CD4-positive, alpha-beta T cell treated with Interferon alpha-2 for 1 hour (primary cell): Measurements from ENCODE around the gene PLPPR3.

Experiments
- DNase-seq, 2 donors: peaks; one replicate each; pipeline ENCODE4 v3.0.0-alpha.2; 2020 to 2022

PLPPR3 gene, protein sequence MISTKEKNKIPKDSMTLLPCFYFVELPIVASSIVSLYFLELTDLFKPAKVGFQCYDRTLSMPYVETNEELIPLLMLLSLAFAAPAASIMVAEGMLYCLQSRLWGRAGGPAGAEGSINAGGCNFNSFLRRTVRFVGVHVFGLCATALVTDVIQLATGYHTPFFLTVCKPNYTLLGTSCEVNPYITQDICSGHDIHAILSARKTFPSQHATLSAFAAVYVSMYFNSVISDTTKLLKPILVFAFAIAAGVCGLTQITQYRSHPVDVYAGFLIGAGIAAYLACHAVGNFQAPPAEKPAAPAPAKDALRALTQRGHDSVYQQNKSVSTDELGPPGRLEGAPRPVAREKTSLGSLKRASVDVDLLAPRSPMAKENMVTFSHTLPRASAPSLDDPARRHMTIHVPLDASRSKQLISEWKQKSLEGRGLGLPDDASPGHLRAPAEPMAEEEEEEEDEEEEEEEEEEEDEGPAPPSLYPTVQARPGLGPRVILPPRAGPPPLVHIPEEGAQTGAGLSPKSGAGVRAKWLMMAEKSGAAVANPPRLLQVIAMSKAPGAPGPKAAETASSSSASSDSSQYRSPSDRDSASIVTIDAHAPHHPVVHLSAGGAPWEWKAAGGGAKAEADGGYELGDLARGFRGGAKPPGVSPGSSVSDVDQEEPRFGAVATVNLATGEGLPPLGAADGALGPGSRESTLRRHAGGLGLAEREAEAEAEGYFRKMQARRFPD

GRCh38 chr19:821825-822503 is at the start of gene PLPPR3:
PLPPR3 (minus strand) TSS chr19:821955; CDS start chr19:821559, 396 bp downstream.
- no peak for DNase-seq

- no peak for DNase-seq
Observed at GRCh38 chr19:870963-871401, 49.2 kb upstream of the PLPPR3 start.

DNA sequence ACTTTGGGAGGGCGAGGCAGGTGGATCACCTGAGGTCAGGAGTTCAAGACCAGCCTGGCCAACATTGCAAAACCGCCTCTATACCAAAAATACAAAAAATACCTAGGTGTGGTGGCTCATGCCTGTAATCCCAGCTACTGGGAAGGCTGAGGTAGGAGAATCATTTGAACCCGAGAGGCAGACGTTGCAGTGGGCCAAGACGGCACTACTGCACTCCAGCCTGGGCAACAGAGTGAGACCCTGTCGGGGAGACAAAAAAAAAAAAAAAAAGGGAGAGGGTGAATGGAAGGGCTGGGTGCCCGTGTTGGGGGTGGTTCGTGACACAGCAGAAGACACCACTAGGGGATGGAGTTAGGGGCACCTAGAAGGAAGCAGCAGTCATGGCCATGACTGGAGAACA is 48.6 kb upstream of the PLPPR3 start:
- no peak for DNase-seq

- no peak for DNase-seq
Observed at GRCh38 chr19:869245-870177, 47.8 kb upstream of the PLPPR3 start.

- DNase-seq: no peak
Observed at GRCh38 chr19:868458-869244, 46.9 kb upstream of the PLPPR3 start.

GRCh38 chr19:867855-868457 is 46.2 kb upstream of the PLPPR3 start:
- no peak for DNase-seq

- no peak for DNase-seq
Observed at GRCh38 chr19:867301-867793, 45.6 kb upstream of the PLPPR3 start.

DNA sequence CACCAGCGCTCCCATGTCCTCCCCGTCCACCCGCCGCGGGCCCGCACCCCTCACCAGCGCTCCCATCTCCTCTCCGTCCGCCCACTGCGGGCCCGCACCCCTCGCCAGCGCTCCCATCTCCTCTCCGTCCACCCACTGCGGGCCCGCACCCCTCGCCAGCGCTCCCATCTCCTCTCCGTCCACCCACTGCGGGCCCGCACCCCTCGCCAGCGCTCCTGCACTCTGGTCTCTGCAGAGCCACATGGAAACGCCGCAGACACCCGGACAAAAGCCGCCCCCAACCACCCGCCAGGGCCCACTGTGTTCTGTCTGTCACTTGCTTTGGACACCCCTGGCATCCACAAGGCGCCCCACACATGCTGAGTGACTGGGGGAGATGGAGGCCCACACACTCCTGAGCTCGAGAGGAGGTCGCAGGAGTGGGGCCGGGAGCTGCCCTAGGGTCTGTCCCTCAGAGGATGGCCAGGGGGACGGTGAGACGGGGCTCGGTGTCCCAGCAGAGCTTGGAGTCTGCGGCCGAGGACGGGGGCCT is 45.1 kb upstream of the PLPPR3 start:
- DNase-seq: no peak

DNA sequence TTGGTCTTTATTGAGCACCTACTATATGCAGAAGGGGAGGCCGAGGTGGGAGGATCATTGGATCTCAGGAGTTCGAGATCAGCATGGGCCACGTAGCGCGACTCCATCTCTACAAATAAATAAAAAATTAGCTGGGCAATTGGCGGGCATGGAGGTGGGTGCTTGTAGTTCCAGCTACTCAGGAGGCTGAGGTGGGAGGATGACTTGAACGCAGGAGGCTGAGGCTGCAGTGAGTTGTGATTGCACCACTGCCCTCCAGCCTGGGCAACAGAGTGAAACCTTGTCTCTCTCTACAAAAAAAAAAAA is 41.5 kb upstream of the PLPPR3 start:
- DNase-seq: no peak

- peak; percentile 82 to 85 for DNase-seq
Observed at GRCh38 chr19:862581-863314, 41.0 kb upstream of the PLPPR3 start.

DNA sequence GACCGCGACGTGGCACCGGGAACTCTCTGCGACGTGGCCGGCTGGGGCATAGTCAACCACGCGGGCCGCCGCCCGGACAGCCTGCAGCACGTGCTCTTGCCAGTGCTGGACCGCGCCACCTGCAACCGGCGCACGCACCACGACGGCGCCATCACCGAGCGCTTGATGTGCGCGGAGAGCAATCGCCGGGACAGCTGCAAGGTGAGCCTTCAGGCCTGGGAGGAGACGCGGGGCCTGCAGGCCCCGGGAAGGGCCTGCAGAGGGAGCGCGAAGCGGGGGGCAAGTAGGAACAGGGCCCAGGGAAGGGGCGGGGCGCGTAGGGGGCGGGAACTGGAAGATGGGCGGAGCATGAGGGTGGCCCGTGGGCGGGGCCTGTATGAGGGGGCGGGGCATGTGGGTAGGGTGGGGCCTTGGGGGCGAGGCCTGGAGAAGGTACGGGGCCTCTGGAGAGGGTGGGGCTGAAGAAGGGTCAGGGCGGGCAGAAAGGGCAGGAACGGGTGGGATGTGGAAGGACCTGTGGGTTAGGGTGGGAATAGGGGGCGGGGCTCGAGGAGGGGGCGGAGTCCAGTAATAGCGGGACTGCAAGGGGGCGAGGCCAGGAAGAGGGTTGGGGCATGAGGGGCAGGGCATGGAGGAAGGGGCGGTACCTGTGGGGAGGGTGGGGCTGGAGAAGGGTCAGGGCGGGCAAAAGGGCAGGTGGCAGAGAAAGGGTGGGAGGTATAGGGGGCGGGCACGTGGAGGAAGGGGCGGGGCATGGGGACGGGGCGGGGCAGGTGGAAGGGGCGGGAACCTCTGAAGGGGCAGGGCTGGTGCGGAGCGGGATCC is 40.2 kb upstream of the PLPPR3 start:
- DNase-seq: peak; percentile 73 to 74

DNA sequence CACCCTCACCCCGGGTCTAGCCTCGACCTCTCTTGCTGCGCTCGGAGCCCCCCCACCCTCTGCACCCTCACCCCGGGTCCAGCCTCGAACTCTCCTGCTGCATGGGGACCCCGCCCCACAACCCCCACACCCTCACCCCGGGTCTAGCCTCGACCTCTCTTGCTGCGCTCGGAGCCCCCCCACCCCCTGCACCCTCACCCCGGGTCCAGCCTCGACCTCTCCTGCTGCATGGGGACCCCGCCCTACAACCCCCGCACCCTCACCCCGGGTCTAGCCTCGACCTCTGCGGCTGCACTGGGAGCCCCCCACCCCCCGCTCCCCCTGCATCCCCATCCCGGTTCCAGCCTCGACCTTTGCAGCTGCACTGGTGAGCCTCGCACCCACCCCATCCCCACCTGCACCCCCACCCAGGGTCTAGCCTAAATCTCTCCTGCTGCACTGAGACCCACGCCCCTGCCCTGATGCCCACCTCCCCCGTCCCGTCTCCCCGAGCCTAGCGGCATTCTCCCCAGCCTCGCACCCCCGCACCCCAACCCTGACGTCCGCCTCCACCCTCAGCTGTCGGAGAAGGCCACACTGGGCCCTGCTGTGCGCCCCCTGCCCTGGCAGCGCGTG is 39.5 kb upstream of the PLPPR3 start:
- DNase-seq: no peak

DNA sequence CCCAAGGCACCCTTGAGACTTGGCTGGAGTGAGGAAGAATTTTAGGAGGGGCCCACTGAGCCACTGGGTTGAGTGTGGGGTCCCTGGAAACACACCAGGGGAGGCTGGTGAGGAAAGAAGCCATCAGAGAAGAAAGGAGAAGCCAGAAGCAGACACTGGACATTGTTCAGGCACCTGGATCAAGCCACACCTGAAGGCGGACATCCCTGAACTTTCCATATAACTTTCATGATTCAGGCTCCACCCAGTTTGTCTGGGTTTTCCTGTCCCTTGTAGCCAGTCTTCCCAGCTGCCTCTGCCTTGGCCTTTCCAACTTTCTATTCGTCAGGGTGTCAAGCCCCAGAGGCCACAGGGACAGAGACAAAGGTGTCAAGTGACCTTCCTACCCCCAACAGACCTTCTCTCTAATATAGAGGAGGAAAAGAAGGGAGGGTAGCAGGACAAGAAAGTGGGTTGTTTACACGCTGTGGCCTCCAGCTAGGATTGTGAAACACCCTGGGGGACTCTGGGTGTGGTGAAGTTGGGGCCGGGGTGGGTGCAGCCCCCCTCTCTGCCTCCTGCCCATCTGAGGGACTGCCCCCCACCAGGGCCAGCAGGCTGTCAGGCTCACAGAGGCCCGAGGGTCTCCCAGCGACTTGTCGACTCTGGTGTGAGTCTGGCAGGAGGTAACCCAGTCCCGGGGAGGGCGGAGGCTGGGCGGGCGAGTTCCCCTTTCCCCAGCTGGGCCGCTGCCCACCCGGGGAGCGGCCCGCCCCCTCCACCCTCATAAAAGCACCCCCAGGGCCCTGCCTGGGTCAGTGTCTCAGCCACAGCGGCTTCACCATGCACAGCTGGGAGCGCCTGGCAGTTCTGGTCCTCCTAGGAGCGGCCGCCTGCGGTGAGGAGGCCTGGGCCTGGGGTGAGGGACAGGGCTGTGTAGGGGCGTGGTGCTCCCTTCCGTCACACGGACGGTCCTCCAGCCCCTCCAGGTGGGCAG is 37.4 kb upstream of the PLPPR3 start, which contains the start of gene CFD:
TSS of gene CFD (plus strand) at position 797 of the 976 bp plus-strand sequence. CDS start at position 823, 26 bp downstream.
- DNase-seq: peak in 1 of 2 donors; percentile 56

GRCh38 chr19:858284-858683 is 36.5 kb upstream of the PLPPR3 start:
- no peak for DNase-seq

DNA sequence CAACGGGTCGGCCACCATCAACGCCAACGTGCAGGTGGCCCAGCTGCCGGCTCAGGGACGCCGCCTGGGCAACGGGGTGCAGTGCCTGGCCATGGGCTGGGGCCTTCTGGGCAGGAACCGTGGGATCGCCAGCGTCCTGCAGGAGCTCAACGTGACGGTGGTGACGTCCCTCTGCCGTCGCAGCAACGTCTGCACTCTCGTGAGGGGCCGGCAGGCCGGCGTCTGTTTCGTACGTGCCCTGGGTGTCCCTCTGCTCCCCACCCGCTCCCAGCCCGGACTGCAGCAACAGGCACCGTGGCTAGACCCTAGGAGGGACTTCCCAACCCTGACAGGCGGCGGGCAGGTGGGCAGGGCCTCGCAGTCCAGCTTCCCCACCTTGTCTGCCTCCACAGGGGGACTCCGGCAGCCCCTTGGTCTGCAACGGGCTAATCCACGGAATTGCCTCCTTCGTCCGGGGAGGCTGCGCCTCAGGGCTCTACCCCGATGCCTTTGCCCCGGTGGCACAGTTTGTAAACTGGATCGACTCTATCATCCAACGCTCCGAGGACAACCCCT is 33.9 kb upstream of the PLPPR3 start:
- DNase-seq: no peak

- no peak for DNase-seq
Observed at GRCh38 chr19:855142-855541, 33.4 kb upstream of the PLPPR3 start.

GRCh38 chr19:854549-854948 is 32.8 kb upstream of the PLPPR3 start:
- DNase-seq: no peak
